Type B pancreatic cell (in vitro differentiated cells): ENCODE data around the gene SMPD1. TPM values are rescaled to one million over a fixed set of nuclear protein-coding genes. Genes with fewer than 3 reads are reported as not detected.

ENCODE experiments used
- DNase-seq: peaks from one replicate; pipeline ENCODE4 v3.0.0; 2021; ENCODE audit warnings: mixed read lengths; ENCODE audit not compliant: unreplicated experiment; ENCODE audit errors: extremely low spot score
- H3K27ac Mint-ChIP-seq: 2 replicates; pipeline ENCODE4 v1.8.0; 2021; ENCODE audit warnings: mild to moderate bottlenecking, mixed read lengths
- H3K27me3 Mint-ChIP-seq: 2 replicates; pipeline ENCODE4 v1.8.0; 2021; ENCODE audit warnings: mixed read lengths
- H3K36me3 Mint-ChIP-seq: 2 replicates; pipeline ENCODE4 v1.8.0; 2021; ENCODE audit warnings: mixed read lengths
- H3K4me1 Mint-ChIP-seq: one replicate; pipeline ENCODE4 v1.8.0; 2021; ENCODE audit warnings: mixed read lengths; ENCODE audit not compliant: unreplicated experiment
- H3K4me3 Mint-ChIP-seq: 2 replicates; pipeline ENCODE4 v1.8.0; 2021; ENCODE audit warnings: mild to moderate bottlenecking, mixed read lengths
- H3K9me3 Mint-ChIP-seq: 2 replicates; pipeline ENCODE4 v1.8.0; 2021; ENCODE audit warnings: mixed read lengths
- total RNA-seq: library from RNA; stranded (reverse); gene quantifications from 2 replicates; pipeline ENCODE4 v1.2.1, GENCODE V29; 2021; ENCODE audit warnings: low replicate concordance
- TF ChIP-seq, protein P1 (sequence below): fragments of 200-600 bp; sonication (generic); conservative IDR thresholded peaks from 2 replicates; pipeline ENCODE4 v1.5.0; 2021; ENCODE audit warnings: antibody characterized with exemption, mild to moderate bottlenecking

Gene SMPD1
- total RNA-seq, 1 donor from 2014 or later: 31.6 TPM

GRCh38 chr11:6433998-6434660 lies 43.9 kb downstream of the SMPD1 start:
- Mint-ChIP-seq H3K9me3 (no peaks in the 10 kb centered on the region), H3K36me3 (no peaks in the 10 kb centered on the region), H3K27me3 (no peaks in the 10 kb centered on the region), H3K4me3 (no peak overlapping the region), H3K4me1 (no peaks in the 10 kb centered on the region), H3K27ac (no peak overlapping the region)
- no peak for DNase-seq
- TF ChIP-seq, protein P1, sequence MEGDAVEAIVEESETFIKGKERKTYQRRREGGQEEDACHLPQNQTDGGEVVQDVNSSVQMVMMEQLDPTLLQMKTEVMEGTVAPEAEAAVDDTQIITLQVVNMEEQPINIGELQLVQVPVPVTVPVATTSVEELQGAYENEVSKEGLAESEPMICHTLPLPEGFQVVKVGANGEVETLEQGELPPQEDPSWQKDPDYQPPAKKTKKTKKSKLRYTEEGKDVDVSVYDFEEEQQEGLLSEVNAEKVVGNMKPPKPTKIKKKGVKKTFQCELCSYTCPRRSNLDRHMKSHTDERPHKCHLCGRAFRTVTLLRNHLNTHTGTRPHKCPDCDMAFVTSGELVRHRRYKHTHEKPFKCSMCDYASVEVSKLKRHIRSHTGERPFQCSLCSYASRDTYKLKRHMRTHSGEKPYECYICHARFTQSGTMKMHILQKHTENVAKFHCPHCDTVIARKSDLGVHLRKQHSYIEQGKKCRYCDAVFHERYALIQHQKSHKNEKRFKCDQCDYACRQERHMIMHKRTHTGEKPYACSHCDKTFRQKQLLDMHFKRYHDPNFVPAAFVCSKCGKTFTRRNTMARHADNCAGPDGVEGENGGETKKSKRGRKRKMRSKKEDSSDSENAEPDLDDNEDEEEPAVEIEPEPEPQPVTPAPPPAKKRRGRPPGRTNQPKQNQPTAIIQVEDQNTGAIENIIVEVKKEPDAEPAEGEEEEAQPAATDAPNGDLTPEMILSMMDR: no peak

DNA sequence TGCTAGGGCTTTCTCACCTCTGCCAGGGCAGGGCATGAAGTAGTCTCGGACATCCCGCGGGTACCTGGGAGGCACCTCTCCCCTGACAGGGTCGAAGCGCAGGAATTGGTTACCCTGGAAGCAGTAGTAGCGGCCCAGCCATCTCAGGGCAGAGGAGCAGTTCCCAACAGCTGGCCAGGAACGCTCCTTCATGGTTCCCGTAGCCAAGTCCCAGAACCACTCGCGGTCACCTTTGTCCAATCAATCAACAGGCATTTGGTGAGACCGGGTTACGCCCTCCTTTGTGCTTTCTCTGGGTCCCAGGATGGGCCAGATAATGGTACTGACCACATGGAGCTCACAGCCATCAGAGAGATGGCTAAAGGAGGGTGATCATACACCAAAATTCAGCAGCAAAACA lies 47.1 kb downstream of the SMPD1 start:
- Mint-ChIP-seq H3K4me3 (no peak overlapping the region), H3K27me3 (no peaks in the 10 kb centered on the region), H3K36me3 (no peaks in the 10 kb centered on the region), H3K4me1 (no peaks in the 10 kb centered on the region), H3K9me3 (no peaks in the 10 kb centered on the region), H3K27ac (no peak overlapping the region)
- TF ChIP-seq, protein P1: no peak
- DNase-seq: no peak

DNA sequence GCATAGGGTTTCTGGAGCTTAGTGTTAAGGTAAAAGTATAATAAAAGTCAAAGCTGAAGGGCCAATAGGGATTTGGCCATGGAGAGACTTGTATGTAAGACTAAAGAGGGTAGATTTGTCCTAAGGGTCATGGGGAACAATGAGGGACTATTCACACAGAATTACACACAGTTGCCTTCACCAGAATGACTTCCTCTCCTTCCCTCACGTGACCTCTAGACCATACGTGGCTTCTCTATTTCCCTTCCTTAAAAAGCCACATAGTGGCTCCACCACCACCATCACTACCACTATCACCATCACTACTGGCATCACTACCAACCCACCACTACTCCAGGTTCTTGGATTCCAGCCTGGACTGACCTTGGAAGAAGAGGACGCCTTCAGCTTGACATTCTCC lies 47.7 kb downstream of the SMPD1 start:
- Mint-ChIP-seq H3K4me1 (no peaks in the 10 kb centered on the region), H3K27me3 (no peaks in the 10 kb centered on the region), H3K27ac (no peak overlapping the region), H3K9me3 (no peaks in the 10 kb centered on the region), H3K36me3 (no peaks in the 10 kb centered on the region), H3K4me3 (no peak overlapping the region)
- no peak for DNase-seq
- TF ChIP-seq, protein P1: no peak

DNA sequence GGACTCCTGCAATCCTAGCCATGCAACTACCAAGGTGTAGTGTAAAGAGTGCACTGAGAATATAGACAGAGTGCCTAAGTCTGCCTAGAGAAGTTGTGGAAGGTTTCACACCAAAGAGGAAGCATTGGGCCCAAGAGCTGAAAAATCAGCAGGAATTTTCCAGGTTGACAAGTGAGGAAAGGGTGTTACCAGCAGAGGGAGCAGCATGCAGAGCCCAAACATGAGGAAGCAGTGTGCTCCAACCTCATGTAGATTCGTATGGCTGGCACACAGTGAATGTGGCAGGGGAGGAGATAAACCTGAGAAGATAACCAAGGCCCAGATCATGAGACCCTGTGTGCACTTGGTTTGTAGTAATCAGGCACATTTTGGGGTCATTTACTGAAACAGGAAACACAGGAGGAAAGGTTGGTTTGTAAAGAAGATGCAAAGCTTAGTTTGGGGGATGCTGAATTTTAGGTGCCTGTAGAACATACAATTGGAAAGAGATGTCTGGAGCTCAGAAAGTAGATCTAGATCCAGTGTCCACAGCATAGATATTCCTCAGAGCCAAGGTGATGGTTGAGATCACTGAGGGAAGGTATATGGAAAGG lies 48.8 kb downstream of the SMPD1 start:
- no peaks in the 10 kb centered on the region for H3K27me3 Mint-ChIP-seq

DNA sequence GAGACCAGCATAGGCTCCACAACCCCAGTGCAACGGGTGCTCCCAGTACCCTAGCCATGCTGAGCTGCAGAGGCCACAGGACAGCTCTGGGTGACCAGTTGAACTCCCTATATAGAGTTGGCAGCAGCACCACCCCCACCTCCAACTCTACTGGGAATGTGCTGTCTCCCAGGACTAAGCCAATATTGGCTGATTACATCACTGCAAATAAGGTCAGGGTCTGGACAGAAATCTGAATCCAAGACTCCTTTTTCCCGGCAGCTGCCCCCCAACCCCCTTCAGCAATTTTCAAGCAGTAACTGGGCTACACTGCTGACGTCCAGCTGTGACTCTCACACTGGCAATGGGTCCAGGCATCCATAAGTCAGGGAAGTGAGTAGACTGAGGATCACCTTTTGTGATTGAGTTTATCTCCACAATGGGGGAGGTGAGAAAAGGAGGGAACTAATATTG lies 50.7 kb downstream of the SMPD1 start, which contains the start of gene HPX:
Gene HPX (minus strand): TSS at position 82 of the 453 bp plus-strand sequence. CDS start 24 bp downstream, at position 58.
- Mint-ChIP-seq H3K27ac (no peak within 1 kb of the TSS), H3K4me3 (no peak within 1 kb of the TSS), H3K27me3 (no peaks in the 10 kb centered on the region), H3K9me3 (no peaks in the 10 kb centered on the region), H3K4me1 (no peaks in the 10 kb centered on the region), H3K36me3 (no peaks in the 10 kb centered on the region)
- TF ChIP-seq, protein P1: no peak
- DNase-seq: no peak

More for the DNA sequence above, 48.8 kb downstream of the SMPD1 start:
- DNase-seq: no peak
- Mint-ChIP-seq H3K36me3 (no peaks in the 10 kb centered on the region), H3K9me3 (no peaks in the 10 kb centered on the region), H3K4me1 (no peaks in the 10 kb centered on the region), H3K4me3 (no peak overlapping the region), H3K27ac (no peak overlapping the region)
- TF ChIP-seq, protein P1: peak; percentile 75
